ENCODE results near the gene TMEM256.

The TMEM256 gene

GRCh38 chr17:7428557-7428956, 24.7 kb upstream of the TMEM256 start, which contains the start of gene SPEM3:
TSS of gene SPEM3 (plus strand) at chr17:7428857. CDS start at chr17:7428903, 46 bp downstream.
- no peak for DNase-seq

GRCh38 chr17:7427549-7427948, 23.7 kb upstream of the TMEM256 start:
- DNase-seq: no peak

DNA sequence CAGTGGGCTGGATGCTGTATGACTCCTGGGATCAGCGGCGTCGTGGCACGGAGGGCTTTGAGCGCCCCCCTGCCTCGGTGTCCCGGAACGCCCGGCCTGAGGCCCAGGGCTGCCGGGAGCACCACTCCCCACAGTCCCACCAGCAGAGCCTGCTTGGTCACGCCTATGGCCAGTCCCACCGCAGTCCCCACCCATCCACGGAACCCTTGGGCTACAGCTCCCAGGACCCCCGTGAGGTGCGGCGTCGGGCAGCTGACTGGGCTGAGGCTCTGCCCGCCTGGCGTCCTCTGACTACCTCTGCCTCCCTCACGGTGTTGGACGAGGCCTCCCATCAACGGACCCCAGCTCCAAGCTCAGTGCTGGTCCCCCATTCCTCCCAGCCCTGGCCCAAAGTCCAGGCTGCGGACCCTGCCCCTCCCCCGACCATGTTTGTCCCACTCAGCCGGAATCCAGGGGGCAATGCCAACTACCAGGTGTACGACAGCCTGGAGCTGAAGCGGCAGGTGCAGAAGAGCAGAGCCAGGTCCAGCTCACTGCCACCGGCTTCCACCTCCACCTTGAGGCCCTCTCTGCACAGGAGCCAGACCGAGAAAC, 23.1 kb upstream of the TMEM256 start:
- no peak for DNase-seq

DNA sequence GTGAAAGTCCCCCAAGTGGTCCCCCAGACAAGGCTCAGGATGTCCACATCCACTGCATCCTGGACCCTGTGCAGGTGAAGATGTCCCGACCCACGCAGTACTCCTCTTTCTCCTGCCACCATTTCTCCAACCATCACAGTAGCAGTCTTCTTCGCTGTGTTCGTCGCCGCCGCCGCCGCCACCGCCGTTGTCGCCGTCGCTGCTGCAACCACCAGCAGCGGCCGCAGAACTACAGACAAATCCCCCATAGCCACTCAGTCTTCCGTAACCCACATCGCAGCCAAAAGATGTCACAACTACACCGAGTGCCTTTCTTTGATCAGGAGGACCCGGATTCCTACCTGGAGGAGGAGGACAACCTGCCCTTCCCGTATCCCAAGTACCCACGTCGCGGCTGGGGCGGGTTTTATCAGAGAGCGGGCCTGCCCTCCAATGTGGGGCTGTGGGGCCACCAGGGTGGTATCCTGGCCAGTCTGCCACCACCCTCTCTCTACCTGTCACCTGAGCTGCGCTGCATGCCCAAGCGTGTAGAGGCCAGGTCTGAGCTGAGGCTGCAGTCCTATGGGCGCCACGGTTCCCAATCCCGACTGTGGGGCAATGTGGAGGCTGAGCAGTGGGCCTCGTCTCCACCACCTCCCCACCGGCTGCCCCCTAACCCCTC, 22.4 kb upstream of the TMEM256 start:
- DNase-seq: no peak

- no peak for DNase-seq
Observed at GRCh38 chr17:7425756-7426155, 21.9 kb upstream of the TMEM256 start.

- no peak for DNase-seq
Observed at GRCh38 chr17:7425316-7425715, 21.4 kb upstream of the TMEM256 start, which contains the start of gene SPEM2. TSS of gene SPEM2 (plus strand) at chr17:7425616. CDS start at chr17:7425689, 73 bp downstream.

DNA sequence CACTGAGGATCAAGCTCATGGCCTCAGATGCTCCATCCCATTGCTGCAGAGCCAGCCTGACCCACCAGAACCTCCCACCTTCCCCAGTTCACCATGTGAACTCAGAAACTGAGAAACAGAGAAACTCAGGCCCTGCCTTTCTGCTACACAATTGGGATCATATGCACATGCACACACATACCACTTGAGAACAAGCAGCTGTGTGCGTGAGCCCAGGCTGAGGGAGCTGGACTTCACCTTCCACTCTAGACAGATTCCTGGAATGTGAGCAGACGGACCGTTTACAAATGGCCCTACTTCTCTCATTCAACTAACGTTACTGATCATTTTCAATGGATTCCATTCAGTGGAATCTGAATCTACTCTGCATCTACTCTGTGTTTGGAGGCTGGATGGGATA, 19.8 kb upstream of the TMEM256 start:
- no peak for DNase-seq

DNA sequence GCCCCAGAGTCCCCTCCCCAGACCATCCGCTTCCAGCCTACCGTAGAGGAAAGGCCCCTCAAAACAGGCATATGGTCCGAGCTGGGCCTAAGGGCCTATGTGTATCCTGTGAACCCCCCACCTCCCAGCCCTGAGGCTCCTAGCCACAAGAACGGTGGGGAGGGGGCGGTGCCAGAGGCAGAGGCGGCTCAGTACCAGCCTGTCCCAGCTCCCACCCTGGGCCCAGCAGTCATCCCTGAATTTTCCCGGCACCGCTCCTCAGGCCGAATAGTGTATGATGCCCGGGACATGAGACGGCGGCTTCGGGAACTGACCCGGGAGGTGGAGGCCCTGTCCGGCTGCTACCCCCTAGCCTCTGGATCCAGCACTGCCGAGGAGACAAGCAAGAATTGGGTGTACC, 17.3 kb upstream of the TMEM256 start:
- no peak for DNase-seq

- DNase-seq: no peak
Observed at GRCh38 chr17:7419819-7420610, 16.1 kb upstream of the TMEM256 start, which contains the start of gene SPEM1. TSS of gene SPEM1 (plus strand) at chr17:7420324. CDS start at chr17:7420385, 61 bp downstream.

DNA sequence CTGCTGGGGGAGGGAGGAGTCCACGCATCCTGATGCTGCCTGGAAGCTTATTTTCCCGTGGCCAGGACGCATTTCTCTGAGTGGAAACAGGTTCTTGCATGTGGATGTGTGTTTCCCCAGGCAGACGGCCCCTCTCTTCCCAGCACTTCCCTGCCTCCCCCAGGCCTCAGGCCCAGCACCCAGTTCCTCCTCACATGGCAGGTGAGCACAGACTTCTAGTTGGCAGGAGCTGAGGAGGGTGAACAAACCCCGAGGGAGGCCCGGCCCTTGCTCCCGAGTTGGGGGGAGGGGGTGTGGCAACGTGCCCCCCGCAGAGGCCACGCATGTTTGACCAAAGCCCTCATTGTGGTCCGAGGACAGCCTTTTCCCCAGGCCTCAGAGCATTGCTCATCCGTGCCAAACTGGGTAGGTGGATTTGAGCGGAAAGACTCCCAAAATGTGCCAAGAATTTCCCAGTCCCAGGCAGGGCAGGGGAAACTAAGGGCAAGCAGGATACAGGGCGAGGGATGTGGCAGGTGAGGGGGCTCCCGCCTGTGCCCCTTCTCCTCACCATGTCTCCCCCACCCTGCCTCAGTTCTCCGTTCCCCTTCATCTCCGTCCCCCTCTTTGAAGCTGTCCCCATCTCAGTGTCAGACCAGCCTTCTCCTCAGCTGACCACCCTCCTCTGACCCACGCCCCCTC, 14.7 kb upstream of the TMEM256 start:
- DNase-seq: no peak

DNA sequence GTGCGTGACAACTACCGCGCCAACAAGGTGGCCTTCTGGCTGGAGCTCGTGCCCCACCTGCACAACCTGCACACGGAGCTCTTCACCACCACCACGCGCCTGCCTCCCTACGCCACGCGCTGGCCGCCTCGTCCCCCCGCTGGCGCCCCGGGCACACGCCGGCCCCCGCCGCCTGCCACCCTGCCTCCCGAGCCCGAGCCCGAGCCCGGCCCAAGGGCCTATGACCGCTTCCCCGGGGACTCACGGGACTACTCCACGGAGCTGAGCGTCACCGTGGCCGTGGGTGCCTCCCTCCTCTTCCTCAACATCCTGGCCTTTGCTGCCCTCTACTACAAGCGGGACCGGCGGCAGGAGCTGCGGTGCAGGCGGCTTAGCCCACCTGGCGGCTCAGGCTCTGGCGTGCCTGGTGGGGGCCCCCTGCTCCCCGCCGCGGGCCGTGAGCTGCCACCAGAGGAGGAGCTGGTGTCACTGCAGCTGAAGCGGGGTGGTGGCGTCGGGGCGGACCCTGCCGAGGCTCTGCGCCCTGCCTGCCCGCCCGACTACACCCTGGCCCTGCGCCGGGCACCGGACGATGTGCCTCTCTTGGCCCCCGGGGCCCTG, 13.3 kb upstream of the TMEM256 start:
- DNase-seq: no peak

DNA sequence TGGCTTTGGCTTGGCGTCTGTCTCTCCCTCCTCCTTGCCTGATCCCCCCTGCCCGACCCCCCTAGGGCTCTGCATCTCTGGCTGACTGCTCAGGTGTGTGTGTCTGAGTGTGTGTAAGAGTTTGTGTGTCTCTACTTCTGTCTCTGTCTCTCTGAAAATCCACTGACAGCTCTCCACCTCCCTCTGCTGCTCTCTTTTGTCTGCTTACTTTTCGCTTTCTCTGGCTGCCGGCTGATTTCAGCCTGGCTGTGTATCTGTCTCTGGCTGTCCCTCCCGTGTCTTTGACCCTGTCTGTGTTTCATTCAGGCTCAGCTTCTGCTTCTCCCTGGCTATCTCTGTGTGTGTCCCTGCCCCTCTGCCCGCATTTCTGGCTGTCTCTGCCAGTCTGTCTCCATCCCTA, 12.4 kb upstream of the TMEM256 start:
- DNase-seq: no peak

DNA sequence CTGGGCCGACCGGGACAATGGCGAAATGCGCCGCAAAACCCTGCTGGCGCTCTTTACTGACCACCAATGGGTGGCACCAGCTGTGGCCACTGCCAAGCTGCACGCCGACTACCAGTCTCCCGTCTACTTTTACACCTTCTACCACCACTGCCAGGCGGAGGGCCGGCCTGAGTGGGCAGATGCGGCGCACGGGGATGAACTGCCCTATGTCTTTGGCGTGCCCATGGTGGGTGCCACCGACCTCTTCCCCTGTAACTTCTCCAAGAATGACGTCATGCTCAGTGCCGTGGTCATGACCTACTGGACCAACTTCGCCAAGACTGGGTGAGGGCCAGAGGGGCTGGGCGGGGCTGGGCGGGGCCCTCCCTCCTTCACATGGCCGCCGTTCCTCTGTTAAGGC, 11.9 kb upstream of the TMEM256 start:
- DNase-seq: no peak

DNA sequence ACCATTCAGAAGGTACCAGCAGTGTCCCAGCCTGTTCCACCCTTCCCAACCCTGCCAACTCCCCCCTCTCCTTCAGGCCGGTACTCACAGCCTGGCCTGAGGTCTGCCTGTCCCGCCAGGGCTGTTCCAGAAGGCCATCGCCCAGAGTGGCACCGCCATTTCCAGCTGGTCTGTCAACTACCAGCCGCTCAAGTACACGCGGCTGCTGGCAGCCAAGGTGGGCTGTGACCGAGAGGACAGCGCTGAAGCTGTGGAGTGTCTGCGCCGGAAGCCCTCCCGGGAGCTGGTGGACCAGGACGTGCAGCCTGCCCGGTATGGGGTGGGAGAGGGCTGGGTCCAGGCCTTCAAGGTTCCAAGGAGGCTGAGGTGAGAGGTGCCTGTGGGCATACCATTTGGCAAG, 10.9 kb upstream of the TMEM256 start:
- no peak for DNase-seq

- DNase-seq: no peak
Observed at GRCh38 chr17:7413346-7413985, 9.6 kb upstream of the TMEM256 start.

DNA sequence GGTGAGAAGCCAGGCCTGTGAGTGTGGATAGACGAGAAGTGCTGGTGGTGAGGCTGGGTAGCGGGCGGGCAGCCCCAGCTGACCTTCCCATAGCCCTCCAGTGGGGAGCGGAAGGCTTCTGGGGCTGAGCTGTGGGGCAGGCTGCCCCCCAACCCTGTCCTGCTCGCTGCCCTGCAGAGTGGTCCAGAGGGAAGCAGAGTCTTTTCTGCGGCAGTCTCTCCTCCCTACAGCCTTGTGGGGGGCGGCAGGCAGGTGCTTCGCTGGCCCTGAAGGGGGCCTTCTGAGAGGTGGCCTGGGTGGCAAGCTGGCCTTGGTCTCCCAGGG, 7.5 kb upstream of the TMEM256 start:
- DNase-seq: no peak

DNA sequence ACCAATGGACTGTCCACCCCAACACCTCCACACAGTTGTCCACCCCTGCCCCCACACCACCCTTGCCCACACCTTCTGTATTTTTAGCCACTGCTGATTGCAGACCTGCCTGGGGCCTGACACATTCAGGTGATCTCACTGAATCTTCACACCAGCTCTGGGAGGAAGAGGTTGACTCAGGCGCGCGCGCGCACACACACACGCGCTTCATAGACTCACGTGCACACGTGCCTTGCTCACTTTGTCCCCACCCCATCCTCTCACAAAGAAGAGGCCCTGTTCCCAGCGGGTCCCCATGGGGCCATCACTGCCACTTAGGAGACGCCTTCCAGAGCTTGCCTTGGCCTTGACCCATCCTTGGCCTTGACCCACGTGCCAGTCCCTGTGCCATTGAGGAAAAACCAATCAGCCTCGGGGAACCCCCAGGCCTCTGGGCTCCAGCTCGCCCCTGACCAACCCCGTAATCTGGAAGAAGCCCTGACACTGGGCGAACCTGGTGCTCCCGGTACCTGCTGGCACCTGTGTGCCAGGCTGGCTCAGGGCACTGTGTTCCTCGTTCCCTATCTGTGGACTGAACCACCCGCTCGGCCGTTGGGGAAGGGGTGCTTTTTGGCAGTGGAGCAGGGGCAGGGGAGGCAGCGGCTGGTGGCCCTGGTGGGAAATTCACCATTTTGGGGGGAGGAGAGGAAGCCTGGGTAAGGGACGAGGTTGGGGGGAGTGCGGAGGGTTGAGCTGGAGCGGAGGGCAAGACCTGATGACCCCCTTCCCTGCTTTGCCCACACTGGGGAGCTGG, 6.9 kb upstream of the TMEM256 start:
- no peak for DNase-seq

- DNase-seq: no peak
Observed at GRCh38 chr17:7409716-7410115, 5.8 kb upstream of the TMEM256 start.

DNA sequence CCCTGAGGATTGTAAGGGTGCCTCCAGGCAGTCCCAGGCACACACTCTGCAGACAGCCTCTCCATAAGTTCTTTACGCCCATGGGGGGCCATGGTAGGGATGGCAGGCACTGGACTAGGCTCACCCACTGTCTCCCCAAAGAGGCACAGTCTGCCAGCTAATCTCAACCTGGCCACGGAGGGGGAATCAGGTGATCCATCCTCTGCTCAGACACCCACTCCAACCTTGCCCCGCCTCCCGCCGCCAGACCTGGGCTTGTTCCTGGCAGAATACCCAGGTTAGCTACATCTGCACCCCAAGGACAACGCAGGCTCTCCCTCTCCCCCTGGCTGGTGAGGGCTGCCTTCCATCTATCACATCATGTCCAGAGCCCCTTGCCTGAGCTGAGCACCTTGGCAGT, 5.0 kb upstream of the TMEM256 start:
- no peak for DNase-seq

DNA sequence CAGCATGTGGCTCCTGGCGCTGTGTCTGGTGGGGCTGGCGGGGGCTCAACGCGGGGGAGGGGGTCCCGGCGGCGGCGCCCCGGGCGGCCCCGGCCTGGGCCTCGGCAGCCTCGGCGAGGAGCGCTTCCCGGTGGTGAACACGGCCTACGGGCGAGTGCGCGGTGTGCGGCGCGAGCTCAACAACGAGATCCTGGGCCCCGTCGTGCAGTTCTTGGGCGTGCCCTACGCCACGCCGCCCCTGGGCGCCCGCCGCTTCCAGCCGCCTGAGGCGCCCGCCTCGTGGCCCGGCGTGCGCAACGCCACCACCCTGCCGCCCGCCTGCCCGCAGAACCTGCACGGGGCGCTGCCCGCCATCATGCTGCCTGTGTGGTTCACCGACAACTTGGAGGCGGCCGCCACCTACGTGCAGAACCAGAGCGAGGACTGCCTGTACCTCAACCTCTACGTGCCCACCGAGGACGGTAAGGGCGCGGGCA, 4.4 kb upstream of the TMEM256 start:
- DNase-seq: no peak

DNA sequence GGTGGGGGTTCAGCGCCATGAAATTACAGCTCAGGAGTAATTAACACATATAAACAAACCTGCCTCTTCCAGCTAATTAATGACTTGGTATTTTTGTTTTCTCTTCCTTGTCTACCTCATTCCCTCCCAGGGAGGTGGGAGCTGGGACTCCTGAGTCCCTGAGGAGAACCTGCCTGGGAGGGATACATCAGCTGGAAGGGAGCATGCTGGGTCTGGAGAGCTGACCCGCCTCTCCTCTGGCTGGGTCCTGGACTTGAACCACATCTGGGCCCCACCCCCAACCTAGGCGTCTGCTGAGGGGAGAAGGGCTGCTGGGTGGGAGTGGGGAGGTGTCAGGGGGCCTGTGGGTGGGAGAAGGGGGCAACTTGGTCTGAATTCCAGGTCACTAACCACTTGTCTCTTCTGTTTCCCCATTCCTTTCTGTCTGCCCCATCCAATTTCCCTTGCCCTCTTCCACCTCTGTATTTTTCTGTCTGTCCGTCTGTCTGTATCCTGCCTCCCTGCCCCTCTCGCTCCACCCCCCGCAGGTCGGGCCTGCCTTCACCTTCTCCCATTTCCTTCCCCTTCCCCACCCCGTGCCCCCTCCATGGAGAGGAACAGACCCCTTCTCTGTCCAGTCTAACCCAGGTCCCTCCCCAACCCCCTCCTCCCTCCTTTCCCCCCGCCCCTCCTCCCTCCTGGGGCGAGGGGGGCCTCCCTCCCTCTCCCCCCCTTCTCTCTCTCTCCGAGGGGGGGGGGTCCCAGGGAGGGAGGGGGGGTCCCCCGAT, 3.8 kb upstream of the TMEM256 start, which contains the start of gene NLGN2:
NLGN2 (plus strand) TSS at position 361 of the 767 bp plus-strand sequence. CDS start 411 bp downstream, outside the sequence.
- no peak for DNase-seq
